ENCODE data around the gene OR1L8. TPM values are rescaled to one million over a fixed set of nuclear protein-coding genes. Genes with fewer than 3 reads are reported as not detected.

OR1L8 gene, protein sequence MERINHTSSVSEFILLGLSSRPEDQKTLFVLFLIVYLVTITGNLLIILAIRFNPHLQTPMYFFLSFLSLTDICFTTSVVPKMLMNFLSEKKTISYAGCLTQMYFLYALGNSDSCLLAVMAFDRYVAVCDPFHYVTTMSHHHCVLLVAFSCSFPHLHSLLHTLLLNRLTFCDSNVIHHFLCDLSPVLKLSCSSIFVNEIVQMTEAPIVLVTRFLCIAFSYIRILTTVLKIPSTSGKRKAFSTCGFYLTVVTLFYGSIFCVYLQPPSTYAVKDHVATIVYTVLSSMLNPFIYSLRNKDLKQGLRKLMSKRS
- 0.65 and 0.76 TPM in 2 replicates for total RNA-seq

DNA sequence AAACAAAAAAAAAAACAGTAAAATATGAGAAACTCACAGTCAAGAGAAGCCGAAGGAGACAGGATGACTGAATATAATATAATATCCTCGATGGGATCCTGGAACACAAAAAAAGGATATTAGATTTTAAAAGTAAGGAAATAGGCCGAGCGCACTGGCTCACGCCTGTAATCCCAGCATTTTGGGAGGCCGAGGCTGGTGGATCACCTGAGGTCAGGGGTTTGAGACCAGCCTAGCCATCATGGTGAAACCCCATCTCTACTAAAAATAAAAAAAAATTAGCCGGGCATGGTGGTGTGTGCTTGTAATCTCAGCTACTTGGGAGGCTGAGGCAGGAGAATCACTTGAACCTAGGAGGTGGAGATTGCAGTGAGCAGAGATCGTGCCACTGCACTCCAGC, at the start of gene OR1L8:
TSS of gene OR1L8 (minus strand) at position 101 of the 400 bp plus-strand sequence. CDS start 14,907 bp downstream, outside the sequence.

DNA sequence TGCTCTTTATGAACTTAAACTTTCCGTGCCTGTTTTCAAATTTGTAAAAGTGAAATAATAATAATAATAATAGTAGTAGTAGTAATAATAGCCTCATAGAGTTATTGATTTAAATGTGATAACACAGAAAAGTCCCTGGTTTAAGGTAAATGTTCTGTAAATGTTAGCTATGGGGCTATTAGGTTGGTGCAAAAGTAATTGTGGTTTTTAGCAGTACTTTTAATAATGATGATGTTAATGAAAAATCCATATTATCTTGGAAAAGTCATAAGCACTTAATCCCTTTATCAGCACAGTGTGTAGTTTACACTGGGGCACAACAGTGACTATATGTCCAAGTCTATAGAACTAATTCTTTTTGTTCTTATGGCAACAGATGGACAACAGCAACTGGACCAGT, 31.2 kb upstream of the OR1L8 start, which contains the start of gene OR1Q1:
TSS of gene OR1Q1 (plus strand) at position 377 of the 400 bp plus-strand sequence. CDS start at position 377, 0 bp downstream.

DNA sequence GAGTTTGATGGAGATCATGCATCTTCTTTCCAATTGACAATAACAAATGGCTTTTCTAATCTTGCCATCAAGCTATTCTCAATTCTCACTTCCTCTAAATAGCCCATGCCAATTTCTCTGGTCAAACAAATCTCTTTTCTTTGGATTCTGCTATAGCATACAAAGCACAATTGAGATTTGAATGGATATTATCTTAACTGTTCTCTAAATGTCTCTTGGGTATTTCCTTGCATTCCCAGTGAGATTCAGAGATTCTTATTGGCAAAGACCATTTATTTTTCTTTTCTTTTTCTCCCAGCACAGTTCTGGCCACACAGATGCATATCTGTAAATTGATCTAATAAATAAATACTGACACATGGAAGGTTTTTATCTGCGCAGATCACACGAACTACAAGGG, 30.4 kb downstream of the OR1L8 start, which contains the start of gene OR1N2:
TSS of gene OR1N2 (plus strand) at position 301 of the 400 bp plus-strand sequence. CDS start 100 bp downstream, outside the sequence.

DNA sequence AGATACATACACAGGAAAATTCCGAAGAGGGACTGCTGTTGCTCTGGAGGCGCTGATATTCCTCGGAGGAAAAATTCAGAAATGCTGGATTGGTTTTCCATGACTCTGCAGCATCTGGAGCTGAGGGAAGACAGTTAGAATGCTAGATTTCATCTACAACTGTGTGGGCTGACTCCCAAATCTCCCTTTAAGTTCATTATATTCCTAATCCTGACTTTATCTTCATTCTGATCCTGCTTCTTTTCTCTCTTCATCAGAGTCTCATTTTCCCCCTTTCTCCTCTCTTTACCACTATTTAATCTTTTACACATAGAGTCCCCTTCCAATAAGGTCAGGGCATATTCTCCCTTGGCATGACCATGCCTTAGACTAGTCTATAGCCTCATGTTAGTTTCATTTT, 56.0 kb downstream of the OR1L8 start, which contains the start of gene OR1N1:
TSS of gene OR1N1 (minus strand) at position 101 of the 400 bp plus-strand sequence. CDS start at position 101, 0 bp downstream.

DNA sequence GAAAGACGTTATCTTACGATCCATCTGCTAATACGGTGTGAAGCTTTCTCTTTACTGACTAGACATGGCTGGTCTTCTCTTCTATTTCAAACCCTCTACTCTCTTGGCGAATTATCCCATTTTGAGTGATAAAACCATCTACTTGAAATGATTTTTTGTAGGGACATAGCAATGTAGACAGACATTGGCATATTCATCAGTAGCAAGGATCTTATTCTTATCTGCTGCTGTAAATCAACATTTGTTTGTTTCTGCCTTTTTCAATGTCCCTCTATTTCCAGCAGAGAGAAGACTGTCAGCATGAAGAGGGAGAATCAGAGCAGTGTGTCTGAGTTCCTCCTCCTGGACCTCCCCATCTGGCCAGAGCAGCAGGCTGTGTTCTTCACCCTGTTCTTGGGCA, 64.3 kb downstream of the OR1L8 start, which contains the start of gene OR1J4:
TSS of gene OR1J4 (plus strand) at position 301 of the 400 bp plus-strand sequence. CDS start at position 301, 0 bp downstream.

Other genes starting within 250 kb of the OR1L8 start
- gene PTGS1, start 212.4 kb downstream of the OR1L8 start, total RNA-seq = 5.2 and 5.5 TPM in 2 replicates
- gene OR1J1, start 105.5 kb downstream of the OR1L8 start, total RNA-seq = not detected in 2 replicates
- 0.19 TPM in 1 of 2 replicates, not detected in the other for gene OR1J2, start 72.6 kb downstream of the OR1L8 start, total RNA-seq
- not detected in 2 replicates for gene OR1J4, start 64.2 kb downstream of the OR1L8 start, total RNA-seq
- gene OR1N1, start 56.1 kb downstream of the OR1L8 start, total RNA-seq = not detected in 2 replicates
- not detected in 2 replicates for gene OR1N2, start 30.3 kb downstream of the OR1L8 start, total RNA-seq
- gene OR1Q1, start 31.4 kb upstream of the OR1L8 start, total RNA-seq = not detected in 2 replicates
- 0.38 and 0.65 TPM in 2 replicates for gene OR1B1, start 74.2 kb upstream of the OR1L8 start, total RNA-seq
- gene OR1L1, start 78.3 kb upstream of the OR1L8 start, total RNA-seq = not detected in 2 replicates
- gene OR1L3, start 91.7 kb upstream of the OR1L8 start, total RNA-seq = not detected in 2 replicates
- gene OR1L4, start 140.6 kb upstream of the OR1L8 start, total RNA-seq = not detected in 2 replicates
- gene OR1L6, start 158.9 kb upstream of the OR1L8 start, total RNA-seq = not detected in 2 replicates
- not detected in 2 replicates for gene OR5C1, start 205.5 kb upstream of the OR1L8 start, total RNA-seq
- not detected in 2 replicates for gene OR1K1, start 216.7 kb upstream of the OR1L8 start, total RNA-seq
- gene PDCL, start 245.2 kb upstream of the OR1L8 start, total RNA-seq = 55.6 and 59.1 TPM in 2 replicates